ENCODE results near the gene PPP1CA.
"Not testable (repeated sequence)": the region's sequence is repeated elsewhere in the genome, so short reads cannot be mapped to it uniquely, and the experiment has no call there.

The PPP1CA gene

DNA sequence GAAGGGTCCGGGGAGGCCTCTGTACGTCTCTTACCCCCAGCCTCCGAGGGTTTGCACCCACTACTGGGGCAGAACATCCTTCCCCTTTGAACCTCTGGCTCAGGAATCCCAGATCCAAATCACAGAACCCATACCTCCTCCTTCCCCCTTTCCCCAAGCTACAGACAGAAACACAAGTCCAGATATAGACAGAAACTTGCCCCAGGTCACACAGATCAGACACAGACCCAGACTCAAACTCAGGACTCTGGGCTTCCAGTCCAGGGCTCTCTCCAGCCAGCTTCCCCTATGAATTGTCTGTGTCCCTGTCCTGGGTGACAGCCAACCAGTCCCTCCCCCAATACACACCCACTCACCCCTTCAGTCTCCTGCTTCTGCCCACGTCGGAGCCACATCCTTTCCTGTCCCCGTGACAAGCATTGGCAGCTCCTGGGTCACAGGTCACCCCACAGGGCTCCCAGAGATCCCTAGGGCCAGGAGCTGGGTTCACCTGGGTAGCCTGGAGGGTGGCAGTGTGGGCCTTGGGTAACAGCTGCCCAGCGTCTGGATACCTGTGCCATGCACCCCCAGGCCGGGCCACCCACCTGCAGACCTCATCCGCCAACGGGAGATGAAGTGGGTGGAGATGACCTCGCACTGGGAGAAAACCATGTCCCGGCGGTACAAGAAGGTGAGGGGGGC, 3.0 kb upstream of the PPP1CA start:
- in situ Hi-C loops (cut with HindIII; ENCODE audit: low sequenced_read_pairs), result no loop called here

DNA sequence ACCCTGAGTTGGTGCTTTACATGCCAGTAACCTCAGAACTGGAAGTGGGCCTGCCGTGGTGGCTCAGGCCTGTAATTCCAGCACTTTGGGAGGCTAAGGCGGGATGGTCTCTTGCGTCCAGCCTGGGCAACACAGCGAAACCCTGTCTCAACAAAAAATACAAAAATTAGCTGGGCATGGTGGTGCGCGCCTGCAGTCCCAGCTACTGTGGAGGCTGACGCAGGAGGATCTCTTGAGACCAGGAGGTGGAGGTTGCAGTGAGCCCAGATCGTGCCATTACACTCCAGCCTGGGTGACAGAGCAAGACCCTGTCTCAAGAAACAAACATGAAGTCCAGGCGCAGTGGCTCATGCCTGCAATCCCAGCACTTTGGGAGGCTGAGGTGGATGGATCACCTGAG, 1.4 kb upstream of the PPP1CA start:
- in situ Hi-C loops (cut with HindIII; ENCODE audit: low sequenced_read_pairs), result not testable (repeated sequence)

DNA sequence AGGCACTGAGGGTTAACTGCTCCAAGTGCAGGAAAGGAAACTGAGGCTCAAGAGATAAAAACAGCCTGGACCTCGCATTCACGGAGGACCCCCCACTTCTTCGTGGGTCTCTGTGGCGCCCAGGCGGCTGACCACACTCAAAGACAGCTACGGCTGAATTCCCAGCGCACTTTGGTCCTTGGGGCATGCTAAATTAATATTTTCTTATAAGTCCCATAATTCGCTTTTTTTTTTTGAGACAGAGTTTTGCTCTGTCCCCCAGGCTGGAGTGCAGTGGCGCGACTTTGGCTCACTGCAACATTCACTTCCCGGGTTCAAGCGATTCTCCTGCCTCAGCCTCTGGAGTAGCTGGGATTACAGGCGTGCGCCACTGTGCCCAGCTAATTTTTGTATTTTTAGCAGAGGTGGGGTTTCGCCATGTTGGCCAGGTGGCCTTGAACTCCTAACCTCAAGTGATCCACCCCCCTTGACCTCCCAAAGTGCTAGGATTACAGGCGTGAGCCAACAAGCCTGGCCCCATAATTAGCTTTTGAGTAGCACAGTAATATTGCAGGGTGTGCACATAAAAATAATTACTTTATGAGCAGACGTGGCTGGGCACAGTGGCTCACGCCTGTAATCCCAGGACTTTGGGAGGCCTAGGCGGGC, 658 bp upstream of the PPP1CA start:
- in situ Hi-C loops (cut with HindIII; ENCODE audit: low sequenced_read_pairs), result not testable (repeated sequence)

DNA sequence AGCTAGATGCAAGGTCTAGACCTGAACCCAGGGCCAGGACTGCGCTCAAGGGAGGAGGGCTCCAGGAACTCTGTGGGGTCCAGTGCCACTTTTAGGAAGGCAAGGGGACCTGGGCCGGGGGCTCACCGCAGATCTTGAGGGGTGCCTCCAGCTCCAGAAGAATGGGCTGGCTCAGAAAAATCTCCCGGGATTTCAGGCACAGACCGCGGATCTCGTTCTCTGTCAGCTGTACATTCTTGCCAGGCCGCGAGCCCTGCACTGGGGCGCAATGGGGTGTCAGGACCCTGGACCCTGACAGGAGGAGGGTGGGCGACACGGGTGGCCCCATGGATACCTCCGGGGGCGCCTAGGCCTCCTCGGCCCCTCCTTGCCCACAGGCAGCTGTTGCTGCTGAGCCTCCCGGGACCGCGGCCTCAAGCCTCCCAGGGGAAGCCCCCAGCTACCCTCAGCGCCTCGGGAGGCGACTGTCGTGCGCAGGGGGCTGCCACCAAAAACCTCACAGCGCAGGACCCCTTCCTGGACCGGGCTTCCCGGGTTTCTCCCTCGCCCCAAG, 640 bp downstream of the PPP1CA start:
- in situ Hi-C loops (cut with HindIII; ENCODE audit: low sequenced_read_pairs), result no loop called here

DNA sequence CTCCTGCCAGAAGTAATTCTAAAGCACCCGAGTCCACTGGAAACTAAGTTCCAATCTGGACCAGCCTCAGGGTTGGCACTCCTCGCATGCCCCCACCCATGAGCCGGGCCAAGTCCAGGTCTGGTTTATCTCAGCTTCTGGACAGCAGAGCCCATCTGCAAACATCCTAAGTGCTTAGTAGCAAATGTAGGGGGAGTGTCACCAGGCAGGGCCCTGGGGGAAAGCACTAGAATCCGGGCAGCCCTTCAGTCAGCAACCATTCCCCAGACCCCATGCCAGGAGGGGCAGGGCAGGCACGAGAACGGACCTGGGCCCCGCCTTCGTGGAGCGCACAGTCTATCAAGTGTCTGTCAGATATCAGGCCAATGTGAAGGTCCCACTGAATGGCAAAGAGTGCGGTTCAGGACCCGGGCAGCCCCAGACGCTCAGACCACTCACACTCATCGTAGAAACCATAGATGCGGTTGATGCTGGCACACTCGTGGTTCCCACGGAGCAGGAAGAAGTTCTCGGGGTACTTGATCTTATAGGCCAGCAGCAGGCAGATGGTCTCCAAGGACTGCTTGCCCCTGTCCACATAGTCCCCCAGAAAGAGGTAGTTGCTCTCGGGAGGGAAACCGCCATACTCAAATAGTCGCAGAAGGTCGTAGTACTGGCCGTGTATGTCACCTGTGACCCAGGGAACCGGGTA, 1.3 kb downstream of the PPP1CA start:
- in situ Hi-C loops (cut with HindIII; ENCODE audit: low sequenced_read_pairs), result no loop called here

DNA sequence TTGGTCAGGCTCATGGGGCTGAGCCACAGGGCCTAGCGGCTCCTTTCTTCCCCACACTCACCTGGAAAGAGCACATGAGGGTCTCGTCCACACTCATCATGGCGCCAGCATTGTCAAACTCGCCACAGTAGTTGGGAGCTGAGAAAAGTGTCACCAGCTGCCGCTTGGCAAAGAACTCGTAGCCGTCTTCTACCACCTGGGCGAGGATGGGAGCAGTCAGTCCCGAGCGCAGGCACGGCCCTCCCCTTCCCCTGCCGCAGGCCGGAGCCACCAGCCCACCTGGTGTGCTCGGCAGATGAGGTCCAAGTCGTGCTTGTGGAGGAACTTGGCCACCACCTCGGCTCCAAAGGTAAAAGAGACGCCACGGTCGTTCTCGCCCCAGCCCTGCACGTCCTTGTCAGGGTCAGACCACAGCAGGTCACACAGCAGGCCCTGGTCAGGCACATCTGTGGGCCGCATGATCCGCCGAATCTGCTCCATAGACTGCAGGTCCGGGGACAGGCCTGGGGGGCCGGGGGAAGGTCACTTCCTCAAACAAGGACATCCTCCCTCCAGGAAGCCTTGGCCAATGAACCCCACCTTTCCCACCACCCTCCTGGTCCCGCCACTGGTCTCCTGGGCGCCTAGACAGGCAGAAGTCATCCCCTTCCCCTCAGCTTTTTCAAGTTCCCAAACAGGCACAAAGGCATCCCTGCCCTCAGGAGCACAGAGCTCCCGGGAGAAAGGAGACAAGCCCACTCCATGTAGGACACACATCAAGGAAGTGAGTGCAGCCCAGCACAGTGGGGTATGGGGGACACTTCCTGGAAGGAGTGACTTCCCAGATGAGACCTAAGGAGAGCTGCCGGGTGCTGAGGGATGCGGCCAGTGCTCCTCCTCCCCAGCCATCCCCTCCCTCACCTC, 2.7 kb downstream of the PPP1CA start:
- in situ Hi-C loops (cut with HindIII; ENCODE audit: low sequenced_read_pairs), result no loop called here

DNA sequence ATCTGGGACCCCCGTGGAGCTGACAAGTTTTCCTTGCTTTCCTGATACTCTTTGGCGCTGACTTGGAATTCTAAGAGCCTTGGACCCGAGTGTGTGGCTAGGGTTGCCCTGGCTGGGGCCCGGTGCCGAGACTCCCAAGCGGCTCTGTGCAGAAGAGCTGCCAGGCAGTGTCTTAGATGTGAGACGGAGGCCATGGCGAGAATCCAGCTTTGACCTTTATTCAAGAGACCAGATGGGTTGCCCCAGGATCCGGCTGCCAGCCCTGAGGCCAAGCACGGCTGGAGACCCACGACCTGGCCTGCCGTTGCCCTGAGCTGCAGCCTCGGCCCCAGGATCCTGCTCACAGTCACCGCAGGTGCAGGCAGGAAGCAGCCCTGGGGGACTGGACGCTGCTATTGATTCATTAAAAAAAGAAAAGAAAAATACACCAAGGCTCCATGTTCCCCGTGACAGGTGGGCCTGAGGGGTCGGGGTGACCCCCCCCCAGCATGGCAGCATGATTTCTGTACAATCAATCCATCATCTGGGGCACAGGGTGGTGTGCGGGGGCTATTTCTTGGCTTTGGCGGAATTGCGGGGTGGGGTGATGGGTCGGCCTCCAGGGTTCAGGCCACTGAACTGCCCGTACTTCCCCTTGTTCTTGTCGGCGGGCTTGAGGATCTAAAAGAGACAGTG, 3.5 kb downstream of the PPP1CA start:
- in situ Hi-C loops (cut with HindIII; ENCODE audit: low sequenced_read_pairs), result no loop called here

DNA sequence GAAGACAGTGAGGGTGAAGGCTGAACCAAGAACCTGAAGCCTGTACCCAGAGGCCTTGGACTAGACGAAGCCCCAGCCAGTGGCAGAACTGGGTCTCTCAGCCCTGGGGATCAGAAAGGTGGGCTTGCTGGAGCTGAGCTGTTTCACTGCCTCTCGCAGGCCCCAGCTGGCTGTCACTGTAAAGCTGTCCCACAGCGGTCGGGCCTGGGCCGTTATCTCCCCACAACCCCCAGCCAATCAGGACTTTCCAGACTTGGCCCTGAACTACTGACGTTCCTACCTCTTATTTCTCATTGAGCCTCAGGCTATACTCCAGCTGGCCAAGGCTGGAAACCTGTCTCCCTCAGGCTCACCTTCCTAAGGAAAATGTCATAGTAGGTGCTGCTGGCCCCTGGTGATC, 4.1 kb downstream of the PPP1CA start:
- in situ Hi-C loops (cut with HindIII; ENCODE audit: low sequenced_read_pairs), result no loop called here

DNA sequence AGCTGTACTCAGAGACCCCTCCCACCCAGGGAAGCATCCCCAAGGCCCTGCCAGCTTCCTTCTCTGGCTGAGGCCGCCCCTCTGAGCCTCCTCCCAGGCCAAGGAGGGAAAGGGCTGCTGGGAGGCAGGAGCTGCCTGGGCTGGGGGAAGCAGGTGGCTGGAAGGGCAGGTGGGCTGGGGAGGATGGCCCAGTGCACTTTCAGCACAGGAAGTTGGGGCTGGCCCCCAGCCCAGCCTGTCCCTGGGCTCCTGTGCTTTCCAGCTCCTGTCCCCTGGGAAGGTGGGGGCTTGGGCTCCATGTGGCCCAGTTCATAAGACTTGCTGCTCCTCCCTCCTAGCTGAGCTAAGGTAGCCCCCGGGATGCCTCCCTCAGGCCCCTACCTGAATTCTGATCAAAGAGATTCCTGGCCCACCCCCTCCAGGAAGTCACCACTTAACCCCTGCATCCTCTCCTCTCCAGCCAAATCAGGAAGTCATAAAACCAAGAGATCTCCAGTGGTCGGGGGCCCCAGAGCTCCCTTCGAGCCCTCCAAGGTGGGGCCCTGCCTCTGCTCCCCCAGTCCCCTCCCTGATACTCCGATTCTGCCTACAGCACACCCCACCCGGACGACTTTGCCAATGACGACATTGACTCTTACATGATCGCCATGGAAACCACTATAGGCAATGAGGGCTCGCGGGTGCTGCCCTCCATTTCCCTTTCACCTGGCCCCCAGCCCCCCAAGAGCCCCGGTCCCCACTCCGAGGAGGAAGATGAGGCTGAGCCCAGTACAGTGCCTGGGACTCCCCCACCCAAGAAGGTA, 4.9 kb downstream of the PPP1CA start:
- in situ Hi-C loops (cut with HindIII; ENCODE audit: low sequenced_read_pairs), result no loop called here

DNA sequence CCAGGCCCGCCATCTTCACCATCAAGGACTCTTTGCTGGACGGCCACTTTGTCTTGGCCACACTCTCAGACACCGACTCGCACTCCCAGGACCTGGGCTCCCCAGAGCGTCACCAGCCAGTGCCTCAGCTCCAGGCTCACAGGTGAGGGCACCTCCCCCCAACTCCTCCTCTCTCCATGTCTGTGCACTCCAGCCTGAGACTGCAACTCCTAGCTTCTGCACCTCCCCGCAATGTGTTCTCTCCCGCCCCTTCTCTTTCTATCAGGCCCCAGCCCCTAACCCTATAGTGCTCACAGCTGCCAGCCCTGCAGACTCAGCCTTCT, 5.4 kb downstream of the PPP1CA start:
- in situ Hi-C loops (cut with HindIII; ENCODE audit: low sequenced_read_pairs), result no loop called here

DNA sequence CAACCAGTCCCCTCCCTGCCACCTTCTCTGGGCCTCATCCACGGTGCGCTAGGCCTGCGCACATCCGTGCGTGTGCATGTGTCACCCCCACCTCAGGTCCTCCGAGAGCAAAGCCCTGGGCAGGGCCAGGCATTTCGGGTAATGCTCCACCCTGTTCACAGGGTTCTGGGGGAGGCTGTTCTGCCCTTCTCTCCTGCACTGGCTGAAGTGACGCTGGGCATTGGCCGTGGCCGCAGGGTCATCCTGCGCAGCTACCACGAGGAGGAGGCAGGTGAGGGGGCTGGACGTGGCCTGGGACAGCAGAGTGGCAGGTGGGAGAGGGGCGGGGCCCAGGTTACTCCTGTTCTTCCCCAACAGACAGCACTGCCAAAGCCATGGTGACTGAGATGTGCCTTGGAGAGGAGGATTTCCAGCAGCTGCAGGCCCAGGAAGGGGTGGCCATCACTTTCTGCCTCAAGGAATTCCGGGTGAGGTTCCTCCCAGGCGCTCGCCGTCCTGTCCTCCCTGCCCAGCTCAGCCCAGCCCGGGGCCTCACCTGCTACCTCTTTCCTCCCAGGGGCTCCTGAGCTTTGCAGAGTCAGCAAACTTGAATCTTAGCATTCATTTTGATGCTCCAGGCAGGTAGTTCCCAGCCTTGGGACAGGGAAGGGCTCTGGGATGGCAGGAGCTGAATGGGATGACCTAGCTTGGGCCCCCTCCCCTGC, 6.0 kb downstream of the PPP1CA start:
- in situ Hi-C loops (cut with HindIII; ENCODE audit: low sequenced_read_pairs), result no loop called here

DNA sequence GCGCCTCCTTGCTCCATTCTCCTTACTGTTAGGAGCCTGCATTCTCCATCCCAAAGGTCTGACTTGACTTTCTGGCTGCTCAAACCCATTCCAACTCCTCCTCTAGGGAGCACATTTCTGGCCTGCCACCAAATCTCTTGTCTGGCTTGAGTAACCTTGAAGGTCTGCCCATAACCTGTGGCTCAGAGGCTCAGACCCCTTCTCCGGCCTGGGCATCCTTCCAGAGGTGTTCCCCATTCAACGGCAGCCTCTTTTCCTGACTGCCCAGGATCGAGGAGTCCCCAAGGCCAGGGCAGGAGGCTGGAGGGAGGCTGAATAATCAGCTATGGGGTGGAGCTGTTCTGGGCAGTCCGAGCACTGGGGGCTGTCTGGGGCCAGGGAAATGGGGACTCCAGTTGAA, 7.7 kb downstream of the PPP1CA start:
- in situ Hi-C loops (cut with HindIII; ENCODE audit: low sequenced_read_pairs), result no loop called here

DNA sequence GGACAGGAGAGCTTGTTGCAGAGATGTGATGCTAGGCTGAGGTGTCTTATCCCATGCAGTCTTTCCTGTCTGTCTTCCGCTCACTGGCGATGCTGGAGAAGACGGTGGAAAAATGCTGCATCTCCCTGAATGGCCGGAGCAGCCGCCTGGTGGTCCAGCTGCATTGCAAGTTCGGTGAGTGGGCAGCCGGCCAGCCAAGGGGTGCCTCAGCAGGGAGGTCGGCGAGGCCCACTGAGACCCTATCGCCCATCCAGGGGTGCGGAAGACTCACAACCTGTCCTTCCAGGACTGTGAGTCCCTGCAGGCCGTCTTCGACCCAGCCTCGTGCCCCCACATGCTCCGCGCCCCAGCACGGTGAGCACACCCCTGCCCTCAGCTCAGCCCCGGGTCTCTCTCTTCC, 8.2 kb downstream of the PPP1CA start:
- in situ Hi-C loops (cut with HindIII; ENCODE audit: low sequenced_read_pairs), result no loop called here

DNA sequence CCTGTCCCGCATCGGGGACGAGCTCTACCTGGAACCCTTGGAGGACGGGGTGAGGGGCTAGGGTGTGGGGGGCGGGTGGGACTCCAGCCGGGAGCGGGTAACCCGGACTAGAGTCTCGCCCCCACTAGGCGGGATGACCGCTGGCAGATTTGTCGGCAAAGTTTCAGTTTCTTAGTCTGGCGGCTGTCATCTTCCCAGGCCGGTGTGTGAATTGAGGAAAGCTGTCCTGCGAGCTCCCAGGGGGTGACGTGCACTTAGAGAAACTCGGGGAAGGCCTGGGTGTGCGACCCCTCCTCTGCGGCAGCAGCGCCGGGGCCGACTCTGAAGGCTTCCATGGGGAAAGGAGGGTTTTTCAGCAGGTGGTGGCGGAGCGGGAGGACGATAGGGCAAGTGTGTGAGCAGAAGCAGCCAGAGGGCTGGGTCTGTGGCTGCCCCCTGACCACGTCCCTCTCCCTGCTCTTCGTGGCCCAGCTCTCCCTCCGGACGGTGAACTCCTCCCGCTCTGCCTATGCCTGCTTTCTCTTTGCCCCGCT, 9.4 kb downstream of the PPP1CA start:
- in situ Hi-C loops (cut with HindIII; ENCODE audit: low sequenced_read_pairs), result no loop called here

DNA sequence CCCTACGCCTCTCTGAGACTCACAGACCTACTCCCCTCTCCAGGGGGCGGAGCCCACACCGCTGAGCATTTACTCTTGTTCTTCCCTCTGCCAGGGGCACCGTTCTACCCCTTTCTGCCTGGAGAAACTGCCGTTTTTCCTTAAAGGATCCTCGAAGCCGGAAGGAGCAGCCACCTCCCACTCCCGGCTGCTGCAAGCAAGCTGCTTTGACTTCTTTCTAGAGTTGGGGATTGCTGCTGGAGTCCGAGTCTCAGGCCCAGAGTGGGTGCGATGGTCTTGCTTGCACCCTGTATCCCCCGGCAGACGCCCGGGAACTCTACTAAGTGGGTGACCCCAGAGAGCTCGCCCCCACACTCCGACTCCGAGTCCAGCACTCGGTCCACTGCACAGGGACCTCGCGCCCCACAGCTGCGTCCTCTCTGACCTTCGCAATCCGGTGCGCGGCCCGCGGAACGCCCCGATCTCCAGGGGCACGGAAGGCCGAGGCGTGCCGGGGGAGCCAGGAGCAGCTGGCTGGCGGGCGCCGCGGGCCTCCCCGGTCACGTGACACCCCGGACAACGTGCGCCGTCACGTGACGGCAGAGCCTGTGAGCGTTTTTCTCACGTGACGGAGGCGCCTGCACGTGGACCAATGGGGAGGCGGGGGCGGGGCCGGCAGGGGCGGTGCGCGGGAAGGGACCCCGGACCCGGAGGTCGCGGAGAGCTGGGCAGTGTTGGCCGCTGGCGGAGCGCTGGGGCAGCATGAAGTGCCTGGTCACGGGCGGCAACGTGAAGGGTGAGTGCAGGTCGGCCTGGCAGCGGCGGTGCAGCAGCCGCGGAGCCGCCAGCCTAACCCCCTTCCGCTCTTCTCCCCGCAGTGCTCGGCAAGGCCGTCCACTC, 10.1 kb downstream of the PPP1CA start, which contains the start of gene RAD9A:
Gene RAD9A, plus strand, starts transcription at position 683 of the 879 bp plus-strand sequence. Its CDS starts 59 bp downstream, at position 742.
- in situ Hi-C loops (cut with HindIII; ENCODE audit: low sequenced_read_pairs), result no loop called here

DNA sequence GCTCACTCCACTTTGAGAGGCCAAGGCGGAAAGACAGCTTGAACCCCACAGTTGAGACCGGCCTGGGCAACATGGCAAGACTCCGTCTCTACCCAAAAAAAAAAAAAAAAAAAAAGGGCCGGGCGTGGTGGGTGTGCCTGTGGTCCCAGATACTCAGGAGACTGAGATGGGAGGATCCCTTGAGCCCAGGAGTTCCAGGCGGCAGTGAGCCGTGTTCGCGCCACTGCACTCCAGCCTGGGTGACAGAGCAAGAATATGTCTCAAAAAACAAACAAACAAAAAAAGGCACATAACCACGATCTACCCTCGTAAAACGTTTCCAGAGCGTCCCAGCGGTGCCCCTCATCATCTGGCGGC, 10.7 kb downstream of the PPP1CA start:
- in situ Hi-C loops (cut with HindIII; ENCODE audit: low sequenced_read_pairs), result no loop called here

DNA sequence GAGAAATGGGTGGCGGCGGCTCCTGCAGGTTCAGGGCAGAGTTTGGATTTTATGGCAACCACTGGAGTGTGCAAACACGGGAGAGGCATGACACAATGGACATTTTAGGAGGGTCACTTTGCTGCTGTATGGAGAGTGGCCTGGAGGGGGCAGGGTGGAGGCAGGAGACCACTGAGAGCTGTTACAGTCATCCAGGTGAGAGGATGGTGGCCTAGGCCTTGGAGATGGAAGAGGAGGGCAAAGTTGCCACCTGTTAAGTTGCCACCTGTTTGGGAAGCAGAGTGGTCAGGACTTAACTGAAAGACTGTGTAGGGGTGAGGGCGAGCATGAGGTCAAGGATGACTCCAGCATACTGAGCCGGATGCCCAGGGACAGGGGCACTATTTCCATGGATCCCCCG, 12.2 kb downstream of the PPP1CA start:
- in situ Hi-C loops (cut with HindIII; ENCODE audit: low sequenced_read_pairs), result no loop called here

DNA sequence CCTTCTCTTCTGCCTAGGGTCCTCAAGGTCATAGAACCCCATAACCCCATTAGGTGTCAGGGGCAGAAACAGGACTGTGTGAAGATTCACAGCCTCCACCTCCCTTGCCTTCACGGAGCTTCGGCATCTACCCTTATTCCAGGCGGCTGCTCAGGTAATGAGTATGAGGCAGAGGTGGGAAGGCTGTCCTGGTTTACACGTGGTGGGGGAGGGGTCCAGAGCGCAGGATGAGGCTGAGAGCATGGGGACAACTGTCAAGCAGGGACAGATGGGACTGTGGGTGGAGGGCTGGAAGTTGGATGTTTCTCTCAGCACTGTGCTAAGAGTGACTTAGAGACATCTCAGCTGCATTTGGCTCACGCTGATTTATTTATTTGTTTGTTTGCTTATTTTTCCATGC, 14.1 kb downstream of the PPP1CA start:
- in situ Hi-C loops (cut with HindIII; ENCODE audit: low sequenced_read_pairs), result no loop called here
